Upper lobe of right lung (tissue), 1 donor: ENCODE results near the gene NRSN2. TPM values are rescaled to one million over a fixed set of nuclear protein-coding genes. Genes with fewer than 3 reads are reported as not detected.
A peak's percentile ranks its signal among the peaks of the same experiment; 100 is the strongest.
"Not testable (repeated sequence)": the region's sequence is repeated elsewhere in the genome, so short reads cannot be mapped to it uniquely, and the experiment has no call there.

Source experiments
- ATAC-seq: fragments of 200-7000 bp; cut with Tn5 transposase; one replicate; pipeline ENCODE4 v1.9.1; 2020; ENCODE audit warnings: mild to moderate bottlenecking, moderate library complexity
- DNase-seq: peaks from one replicate; pipeline ENCODE4 v3.0.0-alpha.2; 2020
- H3K27ac ChIP-seq: fragments of 200-600 bp; one replicate; pipeline ENCODE4 v1.8.0; 2022
- H3K27me3 ChIP-seq: fragments of 200-600 bp; one replicate; pipeline ENCODE4 v1.8.0; 2022; ENCODE audit warnings: mild to moderate bottlenecking
- H3K36me3 ChIP-seq: fragments of 200-600 bp; one replicate; pipeline ENCODE4 v1.8.0; 2022
- H3K4me1 ChIP-seq: fragments of 200-600 bp; one replicate; pipeline ENCODE4 v1.8.0; 2022
- H3K4me3 ChIP-seq: fragments of 200-600 bp; one replicate; pipeline ENCODE4 v1.8.0; 2022; ENCODE audit warnings: mild to moderate bottlenecking
- H3K9me3 ChIP-seq: fragments of 200-600 bp; one replicate; pipeline ENCODE4 v1.8.0; 2022
- CTCF ChIP-seq: fragments of 200-600 bp; IDR thresholded peaks from one replicate; pipeline ENCODE4 v1.8.0; 2022; ENCODE audit warnings: antibody characterized with exemption
- intact Hi-C: fragments of 100-400 bp; cut with DNase I; formaldehyde crosslinking; loops from one replicate; pipeline ENCODE4 v1.11.0; 2022
- total RNA-seq: library from RNA; stranded (reverse); fragmentation: NEBNext Ultra II Directional; extraction: Animal tissue kit (Norgen Biotek cat#: 25700); gene quantifications from one replicate; pipeline ENCODE4 v1.2.1, GENCODE V29; 2021
- donor health status: DM: no; HTN: yes; CAD: no; lungs with severe emphysema.

Gene NRSN2
- total RNA-seq, 1 donor from 2014 or later, result 19.9 TPM

DNA sequence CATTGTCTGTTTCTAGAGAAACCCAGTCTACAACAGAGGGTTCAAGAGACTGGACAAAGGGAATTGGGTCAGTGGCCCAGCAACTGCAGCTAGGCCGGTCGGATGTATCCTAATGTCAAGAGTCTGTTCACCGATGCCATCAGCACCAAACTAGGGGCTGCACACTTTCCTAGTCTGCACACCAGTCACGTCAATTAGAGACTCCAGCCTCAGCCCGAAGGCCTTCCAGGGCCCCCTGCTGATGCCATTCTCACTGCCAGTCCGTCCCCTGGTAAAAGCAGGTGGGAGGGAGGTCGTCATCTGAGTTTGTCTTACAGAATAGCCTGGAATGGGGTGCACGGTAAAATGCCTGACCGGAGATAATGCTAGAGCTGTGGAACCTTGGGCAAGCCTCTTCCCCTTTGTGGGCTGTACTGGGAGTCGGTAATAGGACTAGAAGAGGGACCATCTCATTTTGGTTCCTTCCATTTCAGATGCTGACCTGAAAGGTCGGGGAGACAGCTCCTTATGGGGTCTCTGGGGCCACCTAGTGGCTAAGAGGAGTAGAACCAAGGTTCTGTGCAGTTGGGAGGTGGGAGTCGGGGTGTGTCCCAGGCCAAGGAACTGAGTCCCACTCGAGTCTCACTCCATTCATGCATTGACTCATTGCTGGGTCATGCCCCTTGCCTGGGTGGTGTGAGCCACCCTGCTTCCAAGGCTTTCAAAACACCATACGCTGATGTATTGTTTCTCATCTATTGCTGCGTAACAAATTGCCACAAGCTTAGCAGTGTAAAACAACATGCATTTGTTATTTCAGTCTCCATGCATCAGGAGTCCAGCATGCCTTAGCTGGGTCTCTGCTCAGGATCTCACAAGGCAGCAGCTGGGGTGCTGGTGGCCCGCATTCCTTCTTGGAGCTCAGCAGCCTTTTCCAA, 16.4 kb upstream of the NRSN2 start:
- DNase-seq (no peak), ATAC-seq (peak; percentile 65)
- Histone ChIP-seq H3K36me3 (no peaks in the 10 kb centered on the region), H3K4me1 (peaks cover 23% of the 10 kb centered on the region), H3K4me3 (no peak overlapping the region), H3K27ac (no peak overlapping the region), H3K27me3 (no peaks in the 10 kb centered on the region), H3K9me3 (no peaks in the 10 kb centered on the region)
- intact Hi-C loops, result no loop called here
- TF ChIP-seq CTCF, result peak; percentile 79

DNA sequence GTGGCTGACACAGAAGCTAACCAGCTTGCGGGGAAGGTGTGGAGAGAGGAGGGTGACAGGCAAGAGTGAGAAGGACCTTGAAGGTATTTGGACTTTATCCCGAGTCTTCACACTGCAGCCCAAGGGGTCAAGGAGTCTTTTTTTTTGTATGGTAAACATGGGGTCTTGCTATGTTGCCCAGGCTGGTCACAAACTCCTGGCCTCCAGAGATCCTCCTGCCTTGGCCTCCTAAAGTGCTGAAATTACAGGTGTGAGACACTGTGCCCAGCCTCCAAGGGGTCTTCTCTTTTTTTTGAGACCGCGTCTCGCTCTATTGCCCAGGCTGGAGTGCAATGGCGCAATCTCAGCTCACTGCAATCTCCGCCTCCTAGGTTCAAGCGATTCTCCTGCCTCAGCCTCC, 12.3 kb upstream of the NRSN2 start:
- H3K27ac ChIP-seq, result no peak overlapping the region
- no peaks in the 10 kb centered on the region for H3K36me3 ChIP-seq
- DNase-seq (no peak), ATAC-seq (no peak)
- TF ChIP-seq CTCF, result no peak
- no peaks in the 10 kb centered on the region for H3K27me3 ChIP-seq
- no peaks in the 10 kb centered on the region for H3K9me3 ChIP-seq
- no peak overlapping the region for H3K4me3 ChIP-seq
- peaks cover 9% of the 10 kb centered on the region for H3K4me1 ChIP-seq
- intact Hi-C loops, result no loop called here

- not testable (repeated sequence) for DNase-seq
Measured at GRCh38 chr20:336040-336439, 10.9 kb upstream of the NRSN2 start.

GRCh38 chr20:341682-342081, 5.2 kb upstream of the NRSN2 start:
- DNase-seq (no peak), ATAC-seq (peak; percentile 23)
- Histone ChIP-seq H3K27me3 (no peaks in the 10 kb centered on the region), H3K4me3 (no peak overlapping the region), H3K36me3 (no peaks in the 10 kb centered on the region), H3K4me1 (no peaks in the 10 kb centered on the region), H3K27ac (no peak overlapping the region), H3K9me3 (no peaks in the 10 kb centered on the region)
- intact Hi-C loops, result no loop called here
- no peak for TF ChIP-seq CTCF

More at GRCh38 chr20:336040-336439, 10.9 kb upstream of the NRSN2 start:
- H3K27ac ChIP-seq, H3K4me1 ChIP-seq, H3K4me3 ChIP-seq, H3K27me3 ChIP-seq, H3K36me3 ChIP-seq, H3K9me3 ChIP-seq, ATAC-seq, intact Hi-C loops: not testable (repeated sequence)

GRCh38 chr20:343107-343506, 3.8 kb upstream of the NRSN2 start:
- no peak for DNase-seq
- Histone ChIP-seq H3K36me3 (no peaks in the 10 kb centered on the region), H3K9me3 (no peaks in the 10 kb centered on the region), H3K4me1 (no peaks in the 10 kb centered on the region), H3K27me3 (no peaks in the 10 kb centered on the region), H3K4me3 (no peak overlapping the region), H3K27ac (no peak overlapping the region)
- no peak for ATAC-seq
- TF ChIP-seq CTCF, result no peak
- intact Hi-C loops, result no loop called here

GRCh38 chr20:346033-346639, 775 bp upstream of the NRSN2 start:
- Histone ChIP-seq H3K27me3 (no peaks in the 10 kb centered on the region), H3K4me3 (peak overlapping the region; percentile 79), H3K36me3 (no peaks in the 10 kb centered on the region), H3K9me3 (no peaks in the 10 kb centered on the region), H3K27ac (peak overlapping the region; percentile 80), H3K4me1 (peaks cover 3% of the 10 kb centered on the region)
- no peak for ATAC-seq
- intact Hi-C loops, result no loop called here
- TF ChIP-seq CTCF, result no peak
- DNase-seq, result no peak
